K562 (cell line): Measurements from ENCODE around the gene DYNC2H1. TPM values are rescaled to one million over a fixed set of nuclear protein-coding genes. Genes with fewer than 3 reads are reported as not detected.

Experiments
- ATAC-seq: fragments of 200-7000 bp; cut with Tn5 transposase; 3 replicates; pipeline ENCODE4 v1.9.1; 2020; ENCODE audit warnings: moderate library complexity
- BruUV-seq: library from RNA; stranded (reverse); fragments of 400-500 nt; replicated peaks from 2 replicates; lab custom pipeline; 2021; lab: Mats Ljungman, UMichigan
- CTCF ChIA-PET: fragments of 300-600 bp; formaldehyde crosslinking; extraction: SDS; loops from one replicate; lab custom pipeline; 2021; ENCODE audit warnings: low intra/inter-chr PET ratio; lab: Yijun Ruan, JAX
- POLR2A ChIA-PET: fragments of 300-600, 350-650 bp; sonication (Branson Sonifier 250); formaldehyde crosslinking; extraction: SDS; loops from one replicate; lab custom pipeline; 2021; ENCODE audit warnings: antibody characterized with exemption, inconsistent platforms; lab: Yijun Ruan, JAX
- DNase-seq, 4 experiments: peaks; one replicate each; pipeline versions ENCODE4 v3.0.0 to v3.0.0-alpha.2; 2011 to 2018; ENCODE audit warnings: low spot score in 3 of 4, mixed read lengths in 3 of 4; ENCODE audit errors: extremely low read depth in 1 of 4
- FAIRE-seq: peaks from 2 replicates; lab custom pipeline; 2011; peaks lifted over from hg19 to GRCh38; lab: Jason Lieb, UNC
- H2AFZ ChIP-seq: 2 replicates; pipeline ENCODE4 v1.6.0; 2011; ENCODE audit warnings: low read depth, low read length, control low read depth, inconsistent platforms
- H3K27ac ChIP-seq: fragments of 200-600 bp; 3 replicates; pipeline ENCODE4 v1.8.0; 2011; ENCODE audit warnings: low read depth, mild to moderate bottlenecking, control low read depth, inconsistent platforms, low read length, moderate library complexity, mixed read lengths; ENCODE audit errors: extremely low read depth
- H3K27me3 ChIP-seq, 2 experiments: fragments of 300-600 bp in 1 of 2; 2 replicates in 1 of 2; 3 replicates in 1 of 2; pipeline versions ENCODE4 v1.6.0 to v1.8.0; 2011; ENCODE audit warnings: inconsistent platforms in 2 of 2, low read length in 2 of 2, mild to moderate bottlenecking in 1 of 2, mixed read lengths in 1 of 2, moderate library complexity in 1 of 2; ENCODE audit not compliant: control insufficient read depth in 2 of 2, insufficient read depth in 2 of 2
- H3K36me3 ChIP-seq: fragments of 300-600 bp; 3 replicates; pipeline ENCODE4 v1.8.0; 2011; ENCODE audit warnings: mild to moderate bottlenecking, low read length, inconsistent platforms; ENCODE audit not compliant: control insufficient read depth, insufficient read depth
- H3K4me1 ChIP-seq, 2 experiments: fragments of 200-600 bp in 1 of 2; replicated peaks in 1 of 2; 2 replicates in 1 of 2; 3 replicates in 1 of 2; pipeline versions ENCODE4 v1.5.1 to v1.8.0; 2011; ENCODE audit warnings: inconsistent platforms in 2 of 2, low read length in 2 of 2, mild to moderate bottlenecking in 1 of 2, mixed read lengths in 1 of 2, moderate library complexity in 1 of 2; ENCODE audit not compliant: control insufficient read depth in 2 of 2, insufficient read depth in 2 of 2
- H3K4me2 ChIP-seq: 2 replicates; pipeline ENCODE4 v1.6.1; 2011; ENCODE audit warnings: low read length, control low read depth, inconsistent platforms, mixed read lengths; ENCODE audit not compliant: insufficient read depth
- H3K4me3 ChIP-seq: fragments of 200-600 bp; sonication (generic), shearing (Covaris generic); 2 replicates; pipeline ENCODE4 v1.5.1; 2016; ENCODE audit warnings: control low read depth, inconsistent platforms
- H3K79me2 ChIP-seq: fragments of 200-600 bp; 3 replicates; pipeline ENCODE4 v1.8.0; 2011; ENCODE audit warnings: low read length, inconsistent platforms; ENCODE audit not compliant: control insufficient read depth, insufficient read depth
- H3K9ac ChIP-seq, 2 experiments: 2 replicates each; pipeline versions ENCODE4 v1.6.0 to v1.6.1; 2011; ENCODE audit warnings: low read depth in 2 of 2, low read length in 2 of 2, control low read depth in 1 of 2, inconsistent platforms in 1 of 2, mild to moderate bottlenecking in 1 of 2, mixed read lengths in 1 of 2; ENCODE audit not compliant: insufficient read depth in 1 of 2
- H3K9me1 ChIP-seq: one replicate; pipeline ENCODE4 v1.6.0; 2011; ENCODE audit warnings: inconsistent platforms, mild to moderate bottlenecking, low read length, moderate library complexity; ENCODE audit not compliant: control insufficient read depth, insufficient read depth
- H3K9me3 ChIP-seq: replicated peaks from 2 replicates; pipeline ENCODE4 v1.5.1; 2011; ENCODE audit warnings: low read depth, low read length, inconsistent platforms; ENCODE audit not compliant: control insufficient read depth, insufficient read depth
- H4K20me1 ChIP-seq: replicated peaks from 2 replicates; pipeline ENCODE4 v1.6.1; 2011; ENCODE audit warnings: low read length, inconsistent platforms, mixed read lengths; ENCODE audit not compliant: control insufficient read depth, insufficient read depth
- AFF1 ChIP-seq, 2 experiments: fragments of 450-650 bp; IDR thresholded peaks; 2 replicates each; pipeline ENCODE4 v1.6.1; 2018; ENCODE audit warnings: mild to moderate bottlenecking in 2 of 2, low read depth in 1 of 2; ENCODE audit not compliant: partially characterized antibody in 2 of 2
- CREB3L1 ChIP-seq: fragments of 450-650 bp; IDR thresholded peaks from 2 replicates; pipeline ENCODE4 v1.6.1; 2014; ENCODE audit warnings: low read depth, mild to moderate bottlenecking, moderate library complexity, borderline replicate concordance
- DMBX1 ChIP-seq: fragments of 250-450 bp; sonication (Bioruptor Pico); IDR thresholded peaks from 2 replicates; pipeline ENCODE4 v1.8.0; 2022; ENCODE audit warnings: inconsistent platforms, mild to moderate bottlenecking, moderate library complexity, borderline replicate concordance
- FOXJ2 ChIP-seq: fragments of 200-800 bp; sonication (Bioruptor generic); IDR thresholded peaks from 2 replicates; pipeline ENCODE4 v1.6.1; 2016; ENCODE audit warnings: missing genetic modification characterization, missing compliant biosample characterization
- JUNB ChIP-seq: fragments of 450-650 bp; formaldehyde crosslinking; conservative IDR thresholded peaks from 2 replicates; pipeline ENCODE4 v1.4.0; 2020; ENCODE audit warnings: mild to moderate bottlenecking
- NCOR1 ChIP-seq: fragments of 450-650 bp; IDR thresholded peaks from 2 replicates; pipeline ENCODE4 v1.6.1; 2016; ENCODE audit warnings: mild to moderate bottlenecking, moderate library complexity
- NR0B1 ChIP-seq: fragments of 450-650 bp; IDR thresholded peaks from one replicate; pipeline ENCODE4 v1.6.1; 2018; ENCODE audit warnings: mild to moderate bottlenecking, moderate library complexity; ENCODE audit not compliant: partially characterized antibody
- RBM25 ChIP-seq: fragments of 200-400 bp; formaldehyde crosslinking; IDR thresholded peaks from 2 replicates; pipeline ENCODE4 v1.6.1; 2018; ENCODE audit warnings: low read length, low read depth, moderate library complexity; ENCODE audit not compliant: severe bottlenecking
- SRSF9 ChIP-seq: fragments of 200-400 bp; formaldehyde crosslinking; IDR thresholded peaks from 2 replicates; pipeline ENCODE4 v1.6.1; 2017; ENCODE audit warnings: low read depth, low read length, borderline replicate concordance
- STAT5B ChIP-seq: fragments of 250-450 bp; sonication (Bioruptor Pico); IDR thresholded peaks from 2 replicates; pipeline ENCODE4 v1.8.0; 2021; ENCODE audit warnings: mild to moderate bottlenecking, inconsistent platforms
- ZBTB43 ChIP-seq: sonication (generic); formaldehyde crosslinking; IDR thresholded peaks from 2 replicates; pipeline ENCODE4 v1.8.0; 2023; ENCODE audit warnings: mild to moderate bottlenecking, missing genetic modification reagents
- ZNF408 ChIP-seq: fragments of 250-450 bp; sonication (Bioruptor Pico); IDR thresholded peaks from 2 replicates; pipeline ENCODE4 v1.4.0; 2020; ENCODE audit warnings: low read depth, mild to moderate bottlenecking, moderate library complexity
- ZNF740 ChIP-seq, 3 experiments: fragments of 200-800 bp in 1 of 3; sonication (Bioruptor generic) in 1 of 3; sonication (generic) in 1 of 3; formaldehyde crosslinking in 1 of 3; IDR thresholded peaks; 2 replicates each; pipeline versions ENCODE4 v1.6.1 to v1.8.0; 2016 to 2022; ENCODE audit warnings: mild to moderate bottlenecking in 2 of 3, missing compliant biosample characterization in 2 of 3, missing genetic modification characterization in 2 of 3, missing genetic modification reagents in 1 of 3
- in situ Hi-C: fragments of 300-500 bp; cut with MboI; formaldehyde crosslinking; loops from 4 replicates; pipeline ENCODE4 v1.15.0; 2018; ENCODE audit warnings: inconsistent platforms, mixed read lengths
- intact Hi-C: fragments of 100-400 bp; cut with micrococcal nuclease; formaldehyde crosslinking; loops from 2 replicates; pipeline ENCODE4 v1.14.2; 2022
- polyA plus RNA-seq, 8 experiments: library from polyadenylated mRNA; depleted of rRNA in 4 of 8; stranded (reverse) in 5 of 8; unstranded in 3 of 8; fragments of >200 nt; fragmentation: Nextera tagmentation in 2 of 8; fragmentation: Illumina TruSeq in 1 of 8; extraction: Ambion mirVana in 2 of 8; extraction: Trizol in 1 of 8; gene quantifications; 2 replicates each; pipeline versions ENCODE4 v1.2.1 to v1.2.3, GENCODE V29; 2011 to 2014; ENCODE audit warnings: inconsistent platforms in 1 of 8, missing spikeins in 1 of 8
- total RNA-seq, 7 experiments: library from RNA; depleted of rRNA in 6 of 7; stranded (reverse); fragments of >200 nt in 6 of 7; fragmentation: Illumina TruSeq in 2 of 7; extraction: Trizol in 2 of 7; gene quantifications; 2 replicates each; pipeline versions ENCODE4 v1.2.1 to v1.2.3, GENCODE V29; 2011 to 2021; ENCODE audit warnings: low replicate concordance in 1 of 7

The DYNC2H1 gene
- total and polyA plus RNA-seq, 9 of the 15 experiments (the other 6 are each of a cell fraction or from before 2014, with no cell fraction given) = 0.08 to 0.64 (median 0.20) TPM

GRCh38 chr11:103384652-103385051 is 275.4 kb downstream of the DYNC2H1 start:
- no peaks in the 10 kb centered on the region for H3K36me3 ChIP-seq
- no TSS peak for BruUV-seq
- no peaks in the 10 kb centered on the region for H3K9me1 ChIP-seq
- no peak overlapping the region for H3K9ac ChIP-seq
- POLR2A ChIA-PET = no interaction called here
- H3K4me3 ChIP-seq = no peak overlapping the region
- intact Hi-C loops = no loop called here
- in situ Hi-C loops = no loop called here
- no peaks in the 10 kb centered on the region for H3K9me3 ChIP-seq
- no peak overlapping the region for H3K27ac ChIP-seq
- no peaks in the 10 kb centered on the region for H4K20me1 ChIP-seq
- no peaks in the 10 kb centered on the region for H3K27me3 ChIP-seq
- no peak for DNase-seq
- CTCF ChIA-PET = no interaction called here
- ATAC-seq = no peak
- no peaks in the 10 kb centered on the region for H3K79me2 ChIP-seq
- no peaks in the 10 kb centered on the region for H3K4me1 ChIP-seq
- H3K4me2 ChIP-seq = no peak overlapping the region
- FAIRE-seq = no peak
- TF ChIP-seq JUNB (CRISPR knock-in tag) (no peak), FOXJ2 (tag) (no peak), ZNF408 (CRISPR knock-in tag) (no peak), ZBTB43 (CRISPR knock-in tag) (no peak), CREB3L1 (no peak), DMBX1 (CRISPR knock-in tag) (no peak), STAT5B (no peak), RBM25 (no peak), AFF1 (IDR thresholded peaks at IDR 0.05; ENCODE audit: low read depth in 1 of 2, partially characterized antibody in 2 of 2) (no peak), NCOR1 (no peak), SRSF9 (no peak), ZNF740 (CRISPR knock-in tag; IDR thresholded peaks at IDR 0.05) (no peak), ZNF740 (tag; IDR thresholded peaks at IDR 0.05) (no peak), NR0B1 (no peak)
- H2AFZ ChIP-seq = no peak overlapping the region
